HCT116 (cell line): Measurements from ENCODE around the gene RAET1L. TPM values are rescaled to one million over a fixed set of nuclear protein-coding genes. Genes with fewer than 3 reads are reported as not detected.
"Not testable (repeated sequence)": the region's sequence is repeated elsewhere in the genome, so short reads cannot be mapped to it uniquely, and the experiment has no call there.

Source experiments
- ATAC-seq: fragments of 200-7000 bp; cut with Tn5 transposase; 2 replicates; pipeline ENCODE4 v1.9.1; 2020; ENCODE audit warnings: mild to moderate bottlenecking, moderate library complexity
- BruUV-seq: library from RNA; stranded (reverse); fragments of 400-500 nt; replicated peaks from 2 replicates; lab custom pipeline; 2021; lab: Mats Ljungman, UMichigan
- CTCF ChIA-PET: fragments of 300-600 bp; sonication (Branson Sonifier 250); formaldehyde crosslinking; loops from one replicate; lab custom pipeline; 2021; ENCODE audit warnings: antibody characterized with exemption; lab: Charles Lee
- POLR2A ChIA-PET: fragments of 300-600, 350-600 bp; sonication (Branson Sonifier 250); formaldehyde crosslinking; loops from one replicate; lab custom pipeline; 2021; ENCODE audit warnings: antibody characterized with exemption; lab: Charles Lee
- RAD21 ChIA-PET, 2 experiments: fragments of 300-600 bp; sonication (Branson Sonifier 250); formaldehyde crosslinking; loops; one replicate each; lab custom pipeline; 2023; ENCODE audit warnings: low total read pairs in 2 of 2; ENCODE audit not compliant: uncharacterized antibody in 2 of 2, unreplicated experiment in 2 of 2, low non-redundant PET in 1 of 2; lab: Charles Lee
- DNase-seq: peaks from one replicate; pipeline ENCODE4 v3.0.0-alpha.2; 2010; ENCODE audit warnings: low read depth, low spot score
- H2AFZ ChIP-seq: fragments of 200-600 bp; shearing (Covaris generic), sonication (generic); 2 replicates; pipeline ENCODE4 v1.6.1; 2017; ENCODE audit warnings: low read depth, mixed run types, mixed read lengths, antibody characterized with exemption, low read length; ENCODE audit not compliant: poor library complexity, severe bottlenecking
- H3K27ac ChIP-seq: 2 replicates; pipeline ENCODE4 v1.5.1; 2012; ENCODE audit warnings: low read depth, low read length
- H3K27me3 ChIP-seq: fragments of 200-600 bp; sonication (generic); 2 replicates; pipeline ENCODE4 v1.6.1; 2016; ENCODE audit warnings: mixed run types, low read length, mixed read lengths; ENCODE audit not compliant: insufficient read depth
- H3K36me3 ChIP-seq, 2 experiments: fragments of 200-500 bp in 1 of 2; fragments of 200-600 bp in 1 of 2; sonication (Bioruptor generic) in 1 of 2; sonication (generic) in 1 of 2; 2 replicates each; pipeline versions ENCODE4 v1.5.1 to v1.6.1; 2014 to 2016; ENCODE audit warnings: low read length in 2 of 2, inconsistent platforms in 1 of 2, mixed read lengths in 1 of 2, mixed run types in 1 of 2; ENCODE audit not compliant: insufficient read depth in 2 of 2, control insufficient read depth in 1 of 2
- H3K4me1 ChIP-seq, 2 experiments: fragments of 200-600 bp in 1 of 2; sonication (generic) in 1 of 2; 2 replicates each; pipeline versions ENCODE4 v1.5.1 to v1.6.1; 2012 to 2017; ENCODE audit warnings: low read length in 2 of 2, inconsistent platforms in 1 of 2, mild to moderate bottlenecking in 1 of 2, mixed read lengths in 1 of 2, mixed run types in 1 of 2, moderate library complexity in 1 of 2; ENCODE audit not compliant: insufficient read depth in 2 of 2, control insufficient read depth in 1 of 2
- H3K4me2 ChIP-seq: fragments of 200-600 bp; sonication (generic); 2 replicates; pipeline ENCODE4 v1.6.1; 2017; ENCODE audit warnings: mixed run types, low read length, mixed read lengths
- H3K4me3 ChIP-seq, 2 experiments: fragments of 200-600 bp in 1 of 2; sonication (generic) in 1 of 2; replicated peaks in 1 of 2; 2 replicates each; pipeline ENCODE4 v1.5.1; 2011 to 2016; ENCODE audit warnings: low read length in 2 of 2, control low read depth in 1 of 2, low read depth in 1 of 2, mild to moderate bottlenecking in 1 of 2, mixed read lengths in 1 of 2, mixed run types in 1 of 2
- H3K79me2 ChIP-seq: fragments of 200-600 bp; sonication (generic); 2 replicates; pipeline ENCODE4 v1.6.1; 2017; ENCODE audit warnings: mild to moderate bottlenecking, mixed run types, low read length, moderate library complexity, mixed read lengths; ENCODE audit not compliant: insufficient read depth
- H3K9ac ChIP-seq: fragments of 200-600 bp; sonication (generic); 2 replicates; pipeline ENCODE4 v1.6.1; 2016; ENCODE audit warnings: low read length, mixed read lengths
- H3K9me2 ChIP-seq: fragments of 200-600 bp; sonication (generic), shearing (Covaris generic); 2 replicates; pipeline ENCODE4 v1.6.1; 2017; ENCODE audit warnings: mixed run types, mild to moderate bottlenecking, moderate library complexity; ENCODE audit not compliant: insufficient read depth
- H3K9me3 ChIP-seq, 2 experiments: fragments of 200-500 bp in 1 of 2; fragments of 200-600 bp in 1 of 2; sonication (Bioruptor generic) in 1 of 2; sonication (generic) in 1 of 2; 2 replicates each; pipeline ENCODE4 v1.6.1; 2014 to 2017; ENCODE audit warnings: low read length in 2 of 2, mixed read lengths in 2 of 2, inconsistent platforms in 1 of 2, low read depth in 1 of 2, mild to moderate bottlenecking in 1 of 2, mixed run types in 1 of 2, moderate library complexity in 1 of 2; ENCODE audit not compliant: control insufficient read depth in 1 of 2, insufficient read depth in 1 of 2
- H4K20me1 ChIP-seq: fragments of 200-600 bp; sonication (generic), shearing (Covaris generic); 2 replicates; pipeline ENCODE4 v1.6.1; 2017; ENCODE audit warnings: mixed run types, mild to moderate bottlenecking, moderate library complexity; ENCODE audit not compliant: insufficient read depth
- CEBPB ChIP-seq: IDR thresholded peaks from 2 replicates; pipeline ENCODE4 v1.6.1; 2012; ENCODE audit warnings: low read depth
- EGR1 ChIP-seq: IDR thresholded peaks from 2 replicates; pipeline ENCODE4 v1.6.1; 2012; ENCODE audit warnings: low read depth
- EZH2phosphoT487 ChIP-seq: fragments of 200-600 bp; IDR thresholded peaks from 2 replicates; pipeline ENCODE4 v1.6.1; 2018; ENCODE audit warnings: antibody characterized with exemption, borderline replicate concordance
- FOSL1 ChIP-seq: IDR thresholded peaks from 2 replicates; pipeline ENCODE4 v1.6.1; 2012; ENCODE audit warnings: low read depth
- JUND ChIP-seq: IDR thresholded peaks from 2 replicates; pipeline ENCODE4 v1.6.1; 2012
- POLR2AphosphoS5 ChIP-seq: IDR thresholded peaks from 2 replicates; pipeline ENCODE4 v1.6.1; 2011; ENCODE audit warnings: mild to moderate bottlenecking, low read depth, low read length, moderate library complexity
- RAD21 ChIP-seq: IDR thresholded peaks from 2 replicates; pipeline ENCODE4 v1.6.1; 2012; ENCODE audit warnings: low read depth, mild to moderate bottlenecking
- SP1 ChIP-seq: IDR thresholded peaks from 2 replicates; pipeline ENCODE4 v1.6.1; 2012; ENCODE audit warnings: low read depth
- YY1 ChIP-seq: IDR thresholded peaks from 2 replicates; pipeline ENCODE4 v1.6.1; 2011; ENCODE audit warnings: low read length, low read depth, moderate library complexity, mild to moderate bottlenecking; ENCODE audit not compliant: insufficient replicate concordance; ENCODE audit errors: extremely low read depth
- ZNF274 ChIP-seq: fragments of 200-500 bp; sonication (Bioruptor generic); IDR thresholded peaks from 2 replicates; pipeline ENCODE4 v1.6.1; 2014; ENCODE audit warnings: mild to moderate bottlenecking, low read depth, low read length, inconsistent platforms
- intact Hi-C: fragments of 100-400 bp; cut with micrococcal nuclease; formaldehyde crosslinking; loops from 2 replicates; pipeline ENCODE4 v1.10.0; 2022
- total RNA-seq: library from RNA; stranded (reverse); gene quantifications from one replicate; pipeline ENCODE4 v1.2.1, GENCODE V29; 2021; ENCODE audit not compliant: unreplicated experiment
- TF ChIP-seq, protein P1 (sequence below): IDR thresholded peaks from 2 replicates; pipeline ENCODE4 v1.6.1; 2012
- TF ChIP-seq, protein P2 (sequence below): IDR thresholded peaks from 2 replicates; pipeline ENCODE4 v1.6.1; 2012
- TF ChIP-seq, protein P3 (sequence below): IDR thresholded peaks from 2 replicates; pipeline ENCODE4 v1.6.1; 2011; ENCODE audit warnings: mild to moderate bottlenecking, low read length, moderate library complexity; ENCODE audit not compliant: insufficient replicate concordance; ENCODE audit errors: extremely low read depth

Gene RAET1L
- total RNA-seq, 1 experiment from 2014 or later: 1.5 TPM

DNA sequence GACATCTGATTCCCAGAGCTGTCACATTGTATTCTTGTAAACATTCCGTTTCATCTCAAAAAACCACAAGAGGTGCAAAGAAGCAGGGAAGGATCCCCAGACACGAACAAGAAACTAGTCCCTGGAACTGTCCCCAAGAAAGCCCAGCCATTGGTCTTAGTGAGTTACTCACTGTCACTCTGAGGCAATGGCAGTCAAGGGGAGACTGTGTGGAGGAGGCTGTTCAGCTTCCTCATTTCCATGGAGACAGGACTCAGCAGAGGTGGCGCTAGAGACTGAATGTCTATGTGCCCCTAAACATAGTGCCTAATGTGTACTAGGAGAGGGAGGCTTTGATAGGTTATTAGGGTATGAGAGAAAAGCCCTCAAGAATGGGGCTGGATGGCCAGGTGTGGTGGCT is 50.5 kb downstream of the RAET1L start (continued):
- TF ChIP-seq CEBPB (no peak), FOSL1 (no peak), YY1 (no peak), ZNF274 (no peak), SP1 (no peak), POLR2AphosphoS5 (no peak), JUND (no peak), EGR1 (no peak), EZH2phosphoT487 (no peak), RAD21 (no peak)
- TF ChIP-seq, protein P1, sequence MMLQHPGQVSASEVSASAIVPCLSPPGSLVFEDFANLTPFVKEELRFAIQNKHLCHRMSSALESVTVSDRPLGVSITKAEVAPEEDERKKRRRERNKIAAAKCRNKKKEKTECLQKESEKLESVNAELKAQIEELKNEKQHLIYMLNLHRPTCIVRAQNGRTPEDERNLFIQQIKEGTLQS: no peak
- TF ChIP-seq, protein P2, sequence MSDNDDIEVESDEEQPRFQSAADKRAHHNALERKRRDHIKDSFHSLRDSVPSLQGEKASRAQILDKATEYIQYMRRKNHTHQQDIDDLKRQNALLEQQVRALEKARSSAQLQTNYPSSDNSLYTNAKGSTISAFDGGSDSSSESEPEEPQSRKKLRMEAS: no peak
- TF ChIP-seq, protein P3, sequence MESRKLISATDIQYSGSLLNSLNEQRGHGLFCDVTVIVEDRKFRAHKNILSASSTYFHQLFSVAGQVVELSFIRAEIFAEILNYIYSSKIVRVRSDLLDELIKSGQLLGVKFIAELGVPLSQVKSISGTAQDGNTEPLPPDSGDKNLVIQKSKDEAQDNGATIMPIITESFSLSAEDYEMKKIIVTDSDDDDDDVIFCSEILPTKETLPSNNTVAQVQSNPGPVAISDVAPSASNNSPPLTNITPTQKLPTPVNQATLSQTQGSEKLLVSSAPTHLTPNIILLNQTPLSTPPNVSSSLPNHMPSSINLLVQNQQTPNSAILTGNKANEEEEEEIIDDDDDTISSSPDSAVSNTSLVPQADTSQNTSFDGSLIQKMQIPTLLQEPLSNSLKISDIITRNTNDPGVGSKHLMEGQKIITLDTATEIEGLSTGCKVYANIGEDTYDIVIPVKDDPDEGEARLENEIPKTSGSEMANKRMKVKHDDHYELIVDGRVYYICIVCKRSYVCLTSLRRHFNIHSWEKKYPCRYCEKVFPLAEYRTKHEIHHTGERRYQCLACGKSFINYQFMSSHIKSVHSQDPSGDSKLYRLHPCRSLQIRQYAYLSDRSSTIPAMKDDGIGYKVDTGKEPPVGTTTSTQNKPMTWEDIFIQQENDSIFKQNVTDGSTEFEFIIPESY: no peak

DNA sequence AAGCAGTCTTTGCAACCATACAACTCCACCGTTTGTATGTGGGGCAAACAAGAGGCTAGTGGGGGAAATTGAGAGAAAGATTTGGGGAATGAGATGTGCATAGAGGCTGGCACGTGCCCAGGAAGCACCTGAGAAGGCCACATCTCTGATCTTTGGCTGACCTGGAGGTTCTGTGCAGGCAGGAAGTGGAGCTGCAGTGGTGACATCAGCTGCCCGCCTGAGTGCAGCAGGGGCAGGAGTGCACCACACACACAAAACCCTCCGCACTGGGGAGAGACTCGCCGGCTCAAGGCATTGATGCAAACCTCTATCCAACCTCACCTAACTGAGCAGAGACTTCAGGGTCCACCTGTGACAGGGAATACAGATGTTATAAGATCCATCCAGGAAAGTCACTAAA is 50.9 kb downstream of the RAET1L start:
- CTCF ChIA-PET, intact Hi-C loops: not testable (repeated sequence)

More for the DNA sequence above, 50.9 kb downstream of the RAET1L start:
- H3K27me3 ChIP-seq, H3K4me3 ChIP-seq, H3K9ac ChIP-seq, H2AFZ ChIP-seq, H3K36me3 ChIP-seq, POLR2A ChIA-PET, H3K9me2 ChIP-seq, BruUV-seq, H4K20me1 ChIP-seq, H3K79me2 ChIP-seq, RAD21 ChIA-PET, H3K9me3 ChIP-seq, ATAC-seq, H3K4me1 ChIP-seq, H3K4me2 ChIP-seq, DNase-seq, H3K27ac ChIP-seq: not testable (repeated sequence)
